ENCODE data around the gene DCBLD1.

Gene DCBLD1

DNA sequence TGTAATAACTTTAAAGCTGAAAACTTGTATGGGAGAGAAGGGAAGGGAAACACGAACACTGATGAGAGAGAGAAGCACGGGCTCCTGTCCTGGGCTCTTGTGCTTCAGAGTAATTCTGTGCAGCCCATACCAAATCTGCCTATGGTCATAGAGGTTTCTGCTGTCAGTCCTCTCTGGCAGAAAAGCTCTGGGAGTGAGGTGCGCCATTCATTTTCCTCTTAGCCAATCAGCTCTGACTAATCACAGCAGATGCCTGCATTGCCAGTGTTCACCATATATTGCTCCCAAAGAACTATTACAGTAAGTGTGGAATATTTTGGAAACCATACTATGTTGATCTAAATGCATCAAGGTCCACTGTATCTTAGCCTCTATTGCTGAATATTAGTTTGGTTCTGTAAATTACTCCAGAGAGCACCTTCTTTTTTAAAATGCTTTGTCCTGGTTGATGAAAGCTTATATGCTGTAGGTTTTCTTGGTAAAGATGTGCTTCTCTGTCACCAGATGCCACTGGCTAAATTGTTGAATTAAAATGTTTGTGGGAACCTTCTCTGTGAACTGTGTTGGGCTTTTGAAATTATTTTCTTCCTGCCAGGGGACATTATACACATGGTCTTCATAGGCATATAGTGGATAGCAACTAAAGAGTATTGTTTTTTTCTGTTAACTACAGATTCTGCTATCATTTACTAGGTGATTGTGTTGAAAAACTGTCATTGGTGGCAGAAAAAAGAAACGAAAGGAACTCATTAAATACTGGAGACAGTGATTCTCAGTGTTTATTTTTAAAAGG is 38.3 kb downstream of the DCBLD1 start:
- DNase-seq (ENCODE audit: low read depth) = no peak
- no peak overlapping the region for H3K4me3 ChIP-seq (ENCODE audit: control insufficient read depth, low read depth, low read length)
- TF ChIP-seq, protein P1, sequence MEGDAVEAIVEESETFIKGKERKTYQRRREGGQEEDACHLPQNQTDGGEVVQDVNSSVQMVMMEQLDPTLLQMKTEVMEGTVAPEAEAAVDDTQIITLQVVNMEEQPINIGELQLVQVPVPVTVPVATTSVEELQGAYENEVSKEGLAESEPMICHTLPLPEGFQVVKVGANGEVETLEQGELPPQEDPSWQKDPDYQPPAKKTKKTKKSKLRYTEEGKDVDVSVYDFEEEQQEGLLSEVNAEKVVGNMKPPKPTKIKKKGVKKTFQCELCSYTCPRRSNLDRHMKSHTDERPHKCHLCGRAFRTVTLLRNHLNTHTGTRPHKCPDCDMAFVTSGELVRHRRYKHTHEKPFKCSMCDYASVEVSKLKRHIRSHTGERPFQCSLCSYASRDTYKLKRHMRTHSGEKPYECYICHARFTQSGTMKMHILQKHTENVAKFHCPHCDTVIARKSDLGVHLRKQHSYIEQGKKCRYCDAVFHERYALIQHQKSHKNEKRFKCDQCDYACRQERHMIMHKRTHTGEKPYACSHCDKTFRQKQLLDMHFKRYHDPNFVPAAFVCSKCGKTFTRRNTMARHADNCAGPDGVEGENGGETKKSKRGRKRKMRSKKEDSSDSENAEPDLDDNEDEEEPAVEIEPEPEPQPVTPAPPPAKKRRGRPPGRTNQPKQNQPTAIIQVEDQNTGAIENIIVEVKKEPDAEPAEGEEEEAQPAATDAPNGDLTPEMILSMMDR (conservative IDR thresholded peaks at IDR 0.05; ENCODE audit: control insufficient read depth, insufficient read depth, low read depth, low read length) = no peak

DNA sequence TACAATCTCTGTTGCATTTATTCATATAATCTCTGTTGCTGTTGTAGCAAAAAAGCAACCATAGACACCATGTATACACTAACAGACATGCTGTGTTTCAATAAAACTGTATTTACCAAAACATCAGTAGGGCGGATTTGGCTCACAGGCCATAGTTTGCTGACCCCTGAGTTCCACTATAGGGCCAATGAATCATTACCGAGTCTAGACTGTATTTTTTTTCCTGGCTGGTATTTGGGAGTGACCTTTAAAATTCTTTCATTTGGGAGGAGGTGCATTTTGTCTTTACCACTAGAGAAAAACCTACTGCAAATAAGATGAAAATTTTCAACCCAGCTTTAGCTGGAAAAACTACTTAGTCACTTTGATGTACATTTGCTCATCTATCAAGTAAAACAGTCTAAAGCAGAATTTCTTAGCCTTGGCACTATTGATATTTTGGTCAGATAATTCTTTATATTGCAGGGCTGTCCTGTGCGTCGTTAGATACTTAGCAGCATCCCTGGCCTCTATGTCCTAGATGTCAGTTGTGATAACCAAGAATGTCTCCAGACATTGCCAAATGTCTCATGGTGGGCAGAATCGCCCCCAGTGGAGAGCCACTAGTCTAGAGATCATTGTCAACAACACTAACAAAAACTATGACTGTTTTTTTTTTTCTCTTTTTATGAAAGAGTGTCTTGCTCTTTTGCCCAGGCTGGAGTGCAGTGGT is 39.5 kb downstream of the DCBLD1 start:
- H3K4me3 ChIP-seq (ENCODE audit: control insufficient read depth, low read depth, low read length) = no peak overlapping the region
- TF ChIP-seq, protein P1 (conservative IDR thresholded peaks at IDR 0.05; ENCODE audit: control insufficient read depth, insufficient read depth, low read depth, low read length) = no peak
- DNase-seq (ENCODE audit: low read depth) = no peak

DNA sequence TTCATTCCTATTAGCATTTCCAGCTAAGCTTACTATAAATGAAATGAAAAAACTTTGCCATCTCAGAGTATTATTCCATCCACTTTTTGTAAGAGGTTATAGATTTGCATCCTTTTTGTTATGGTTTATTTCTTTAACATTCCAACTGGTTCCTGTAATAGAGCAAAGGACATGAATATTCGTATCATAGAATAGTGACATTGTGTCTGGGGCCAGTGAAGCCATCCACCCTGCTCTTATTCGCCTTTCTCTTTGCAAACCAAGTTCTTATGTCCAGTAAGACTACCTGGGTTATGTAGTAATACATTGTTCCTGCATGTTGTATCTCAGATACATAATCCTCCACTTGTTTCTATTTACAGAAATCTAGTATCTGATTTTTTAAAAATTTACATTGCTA is 43.1 kb downstream of the DCBLD1 start:
- DNase-seq (ENCODE audit: low read depth) = no peak
- TF ChIP-seq, protein P1 (conservative IDR thresholded peaks at IDR 0.05; ENCODE audit: control insufficient read depth, insufficient read depth, low read depth, low read length) = no peak
- no peak overlapping the region for H3K4me3 ChIP-seq (ENCODE audit: control insufficient read depth, low read depth, low read length)

DNA sequence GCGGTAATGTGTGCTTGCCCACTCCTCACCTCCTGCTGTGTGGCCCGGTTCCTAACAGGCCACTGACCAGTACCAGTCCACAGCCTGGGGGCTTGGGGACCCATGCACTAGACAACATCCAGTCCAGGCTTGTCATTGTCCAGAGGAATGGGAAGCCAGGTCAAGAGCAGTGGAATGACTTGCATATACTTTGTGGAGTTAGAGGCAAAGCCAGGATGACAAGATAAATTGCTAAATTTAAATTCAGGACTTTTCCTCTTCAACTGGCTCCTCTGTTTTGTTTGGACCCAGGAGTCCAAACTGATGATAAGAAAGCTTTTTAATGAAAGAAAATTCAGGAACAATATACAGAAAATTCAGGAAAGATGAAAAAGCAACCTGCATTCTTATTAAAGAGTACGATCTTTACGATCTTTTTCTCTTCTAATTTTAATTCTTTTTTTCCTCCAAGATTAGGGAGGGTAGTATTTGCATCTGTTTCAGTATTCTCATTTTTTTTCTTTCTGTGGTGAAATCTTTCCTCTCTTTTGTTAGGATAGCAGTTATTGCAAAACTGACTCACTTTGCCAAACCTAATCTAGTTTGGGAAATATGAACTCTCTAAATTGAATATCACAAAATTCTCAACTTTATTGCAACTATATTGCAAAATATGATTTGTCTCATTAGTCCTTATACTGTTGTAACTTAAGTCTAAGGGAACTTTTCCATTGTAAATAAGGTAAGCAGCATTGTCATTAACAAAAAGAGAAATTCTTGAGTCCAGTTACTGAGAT is 48.2 kb downstream of the DCBLD1 start:
- TF ChIP-seq, protein P1 (conservative IDR thresholded peaks at IDR 0.05; ENCODE audit: control insufficient read depth, insufficient read depth, low read depth, low read length) = no peak
- no peak overlapping the region for H3K4me3 ChIP-seq (ENCODE audit: control insufficient read depth, low read depth, low read length)
- DNase-seq (ENCODE audit: low read depth) = no peak

DNA sequence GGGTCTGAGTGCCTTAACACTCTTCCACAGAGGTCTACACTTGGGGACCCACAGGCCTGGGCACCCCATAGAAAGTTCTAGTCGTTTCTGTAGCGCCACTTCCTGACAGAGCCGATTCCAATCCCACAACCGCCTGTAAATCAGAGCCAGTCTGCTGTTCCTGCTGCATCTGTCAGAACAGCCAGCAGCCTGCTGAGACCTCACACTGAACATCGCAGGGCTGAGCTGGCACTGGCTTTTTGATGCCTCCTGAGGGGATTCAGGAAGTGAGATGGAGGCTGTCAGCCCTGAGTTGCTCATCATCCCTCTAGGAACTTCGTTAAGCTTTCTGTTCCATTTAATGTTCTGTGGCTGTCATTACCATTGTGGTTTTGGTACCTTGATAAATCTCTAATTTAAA is 48.9 kb downstream of the DCBLD1 start:
- H3K4me3 ChIP-seq (ENCODE audit: control insufficient read depth, low read depth, low read length) = no peak overlapping the region
- peak; percentile 56 for DNase-seq (ENCODE audit: low read depth)
- TF ChIP-seq, protein P1 (conservative IDR thresholded peaks at IDR 0.05; ENCODE audit: control insufficient read depth, insufficient read depth, low read depth, low read length) = no peak

DNA sequence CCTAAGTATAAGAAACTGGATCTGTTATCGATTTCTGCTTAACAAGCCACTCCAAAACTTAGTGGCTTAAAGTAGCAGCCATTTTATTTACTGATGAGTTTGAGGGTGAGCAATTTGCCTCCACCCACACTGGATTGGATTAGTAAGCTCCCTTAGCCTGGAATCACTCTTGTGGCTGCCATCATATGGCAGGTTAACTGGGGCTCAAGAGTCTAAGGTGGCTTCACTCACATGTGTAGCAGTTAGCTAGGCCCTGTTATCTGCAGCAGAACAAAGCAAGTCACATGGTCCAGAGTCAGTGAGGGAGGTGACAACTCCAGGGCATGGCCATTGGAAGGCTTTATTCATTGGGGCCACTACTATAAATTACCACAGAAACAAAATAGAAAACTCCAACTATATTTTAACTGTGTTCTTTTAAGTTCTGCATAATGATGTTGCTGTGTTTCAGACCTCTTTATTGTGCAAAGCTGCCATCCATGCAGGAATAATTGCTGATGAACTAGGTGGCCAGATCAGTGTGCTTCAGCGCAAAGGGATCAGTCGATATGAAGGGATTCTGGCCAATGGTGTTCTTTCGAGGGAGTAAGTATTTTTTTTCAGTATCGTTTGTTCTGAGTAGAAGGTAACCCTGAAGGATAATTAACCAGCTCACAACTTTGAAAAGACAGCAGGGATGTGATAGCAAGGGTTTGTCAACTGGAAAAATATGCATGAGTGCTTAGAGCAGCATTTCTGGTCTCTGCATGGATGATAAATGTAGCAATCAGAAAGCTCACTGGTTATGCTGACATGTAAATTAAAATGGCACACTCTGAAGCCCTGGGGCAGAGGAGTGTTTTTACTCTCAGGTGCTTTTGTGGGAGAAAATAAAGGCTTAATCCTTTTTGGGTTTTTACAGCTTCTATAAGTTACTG is 49.6 kb downstream of the DCBLD1 start:
- H3K4me3 ChIP-seq (ENCODE audit: control insufficient read depth, low read depth, low read length) = no peak overlapping the region
- DNase-seq (ENCODE audit: low read depth) = peak; percentile 59
- TF ChIP-seq, protein P1 (conservative IDR thresholded peaks at IDR 0.05; ENCODE audit: control insufficient read depth, insufficient read depth, low read depth, low read length) = no peak
